HG03196 (cell line): ENCODE measurements around the gene LGALSL.

Experiments used
- ATAC-seq: cut with Tn5 transposase; IDR thresholded peaks from one replicate; pipeline ENCODE4 v1.9.1; 2021; ENCODE audit not compliant: unreplicated experiment

LGALSL gene

GRCh38 chr2:64453770-64454385 is at the start of gene LGALSL:
TSS of gene LGALSL (plus strand) at chr2:64454162. CDS start at chr2:64454546, 384 bp downstream.
- ATAC-seq: no peak

- no peak for ATAC-seq
Measured at GRCh38 chr2:64404743-64405142, 49.2 kb upstream of the LGALSL start.

- ATAC-seq: no peak
Measured at GRCh38 chr2:64405581-64406406, 48.2 kb upstream of the LGALSL start.

- no peak for ATAC-seq
Measured at GRCh38 chr2:64406407-64406774, 47.6 kb upstream of the LGALSL start.

GRCh38 chr2:64408031-64408430 is 45.9 kb upstream of the LGALSL start:
- no peak for ATAC-seq

GRCh38 chr2:64410671-64411070 is 43.3 kb upstream of the LGALSL start:
- no peak for ATAC-seq

GRCh38 chr2:64412671-64413070 is 41.3 kb upstream of the LGALSL start:
- ATAC-seq: no peak

- no peak for ATAC-seq
Measured at GRCh38 chr2:64414736-64415435, 39.1 kb upstream of the LGALSL start.

- no peak for ATAC-seq
Measured at GRCh38 chr2:64417624-64418023, 36.3 kb upstream of the LGALSL start.

- no peak for ATAC-seq
Measured at GRCh38 chr2:64419596-64420165, 34.3 kb upstream of the LGALSL start.

GRCh38 chr2:64420677-64421076 is 33.3 kb upstream of the LGALSL start:
- ATAC-seq: no peak

- no peak for ATAC-seq
Measured at GRCh38 chr2:64421201-64421600, 32.8 kb upstream of the LGALSL start.

GRCh38 chr2:64422466-64422865 is 31.5 kb upstream of the LGALSL start:
- ATAC-seq: no peak

GRCh38 chr2:64423303-64423702 is 30.7 kb upstream of the LGALSL start:
- ATAC-seq: no peak

GRCh38 chr2:64424416-64424987 is 29.5 kb upstream of the LGALSL start:
- ATAC-seq: no peak

- ATAC-seq: no peak
Measured at GRCh38 chr2:64426183-64426952, 27.6 kb upstream of the LGALSL start.

- ATAC-seq: no peak
Measured at GRCh38 chr2:64434039-64434657, 19.8 kb upstream of the LGALSL start.

- ATAC-seq: no peak
Measured at GRCh38 chr2:64437883-64438282, 16.1 kb upstream of the LGALSL start.

- no peak for ATAC-seq
Measured at GRCh38 chr2:64439194-64439593, 14.8 kb upstream of the LGALSL start.

GRCh38 chr2:64440843-64441242 is 13.1 kb upstream of the LGALSL start:
- no peak for ATAC-seq
